LNCaP clone FGC (cell line): ENCODE results near the gene C1QTNF12.

Experiments used
- DNase-seq: peaks from one replicate; pipeline ENCODE4 v3.0.0-alpha.2; 2011; ENCODE audit warnings: low read depth
- H3K4me3 ChIP-seq: 2 replicates; pipeline ENCODE4 v1.5.1; 2011; ENCODE audit warnings: mild to moderate bottlenecking, low read depth, low read length, control low read depth
- TF ChIP-seq, protein P1 (sequence below): IDR thresholded peaks from 2 replicates; pipeline ENCODE4 v1.5.1; 2012; ENCODE audit warnings: mild to moderate bottlenecking; ENCODE audit not compliant: control insufficient read depth, insufficient read depth; ENCODE audit errors: extremely low read depth

C1QTNF12 gene, protein sequence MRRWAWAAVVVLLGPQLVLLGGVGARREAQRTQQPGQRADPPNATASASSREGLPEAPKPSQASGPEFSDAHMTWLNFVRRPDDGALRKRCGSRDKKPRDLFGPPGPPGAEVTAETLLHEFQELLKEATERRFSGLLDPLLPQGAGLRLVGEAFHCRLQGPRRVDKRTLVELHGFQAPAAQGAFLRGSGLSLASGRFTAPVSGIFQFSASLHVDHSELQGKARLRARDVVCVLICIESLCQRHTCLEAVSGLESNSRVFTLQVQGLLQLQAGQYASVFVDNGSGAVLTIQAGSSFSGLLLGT

GRCh38 chr1:1246577-1247340, at the start of gene C1QTNF12:
Gene C1QTNF12 (minus strand): TSS chr1:1246722. CDS start chr1:1246690, 32 bp downstream.
- no peak for DNase-seq
- TF ChIP-seq, protein P1, sequence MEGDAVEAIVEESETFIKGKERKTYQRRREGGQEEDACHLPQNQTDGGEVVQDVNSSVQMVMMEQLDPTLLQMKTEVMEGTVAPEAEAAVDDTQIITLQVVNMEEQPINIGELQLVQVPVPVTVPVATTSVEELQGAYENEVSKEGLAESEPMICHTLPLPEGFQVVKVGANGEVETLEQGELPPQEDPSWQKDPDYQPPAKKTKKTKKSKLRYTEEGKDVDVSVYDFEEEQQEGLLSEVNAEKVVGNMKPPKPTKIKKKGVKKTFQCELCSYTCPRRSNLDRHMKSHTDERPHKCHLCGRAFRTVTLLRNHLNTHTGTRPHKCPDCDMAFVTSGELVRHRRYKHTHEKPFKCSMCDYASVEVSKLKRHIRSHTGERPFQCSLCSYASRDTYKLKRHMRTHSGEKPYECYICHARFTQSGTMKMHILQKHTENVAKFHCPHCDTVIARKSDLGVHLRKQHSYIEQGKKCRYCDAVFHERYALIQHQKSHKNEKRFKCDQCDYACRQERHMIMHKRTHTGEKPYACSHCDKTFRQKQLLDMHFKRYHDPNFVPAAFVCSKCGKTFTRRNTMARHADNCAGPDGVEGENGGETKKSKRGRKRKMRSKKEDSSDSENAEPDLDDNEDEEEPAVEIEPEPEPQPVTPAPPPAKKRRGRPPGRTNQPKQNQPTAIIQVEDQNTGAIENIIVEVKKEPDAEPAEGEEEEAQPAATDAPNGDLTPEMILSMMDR: no peak

DNA sequence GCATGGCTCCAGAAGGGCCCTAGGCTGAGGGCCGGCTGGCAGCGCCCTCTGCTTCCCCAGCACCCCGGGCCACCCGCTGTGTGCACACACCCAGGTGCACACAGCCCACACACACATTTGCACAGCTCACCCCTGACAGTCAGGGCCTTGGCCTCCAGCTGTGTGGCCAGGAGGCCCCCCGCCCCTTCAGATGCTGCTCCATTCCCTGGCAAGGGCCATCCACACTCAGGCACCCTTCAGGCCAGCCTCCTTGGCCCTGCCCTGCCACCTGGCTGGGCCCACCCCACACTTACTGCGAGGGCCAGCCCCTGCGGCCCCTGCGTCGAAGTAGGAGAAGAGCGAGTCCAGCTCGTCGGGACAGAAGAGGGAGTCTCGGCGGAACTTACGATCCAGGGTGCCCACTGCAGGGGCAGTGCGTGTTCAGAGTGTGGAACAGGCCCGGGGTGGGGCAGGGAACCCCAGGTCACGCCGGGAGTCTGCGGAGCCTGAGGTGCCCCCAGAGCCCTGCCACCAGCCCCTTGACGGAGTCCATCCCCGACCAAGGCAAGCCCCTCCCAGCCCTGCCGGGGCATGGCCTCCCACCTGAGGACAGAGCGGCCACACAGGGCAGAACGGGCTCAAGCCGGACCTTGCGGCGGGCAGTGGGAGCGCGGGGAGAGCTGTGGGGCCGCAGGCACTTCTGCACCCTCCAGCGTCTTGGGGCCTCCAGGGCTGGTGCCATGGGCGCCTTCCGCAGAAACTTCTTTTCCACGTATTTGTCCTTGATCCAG, 48.8 kb upstream of the C1QTNF12 start:
- DNase-seq: no peak
- H3K4me3 ChIP-seq: no peak overlapping the region
- TF ChIP-seq, protein P1: no peak

More at GRCh38 chr1:1246577-1247340, at the start of gene C1QTNF12:
- H3K4me3 ChIP-seq: no peak within 1 kb of the TSS

GRCh38 chr1:1294250-1294890, 47.8 kb upstream of the C1QTNF12 start:
- DNase-seq: no peak
- TF ChIP-seq, protein P1: no peak
- no peak overlapping the region for H3K4me3 ChIP-seq

DNA sequence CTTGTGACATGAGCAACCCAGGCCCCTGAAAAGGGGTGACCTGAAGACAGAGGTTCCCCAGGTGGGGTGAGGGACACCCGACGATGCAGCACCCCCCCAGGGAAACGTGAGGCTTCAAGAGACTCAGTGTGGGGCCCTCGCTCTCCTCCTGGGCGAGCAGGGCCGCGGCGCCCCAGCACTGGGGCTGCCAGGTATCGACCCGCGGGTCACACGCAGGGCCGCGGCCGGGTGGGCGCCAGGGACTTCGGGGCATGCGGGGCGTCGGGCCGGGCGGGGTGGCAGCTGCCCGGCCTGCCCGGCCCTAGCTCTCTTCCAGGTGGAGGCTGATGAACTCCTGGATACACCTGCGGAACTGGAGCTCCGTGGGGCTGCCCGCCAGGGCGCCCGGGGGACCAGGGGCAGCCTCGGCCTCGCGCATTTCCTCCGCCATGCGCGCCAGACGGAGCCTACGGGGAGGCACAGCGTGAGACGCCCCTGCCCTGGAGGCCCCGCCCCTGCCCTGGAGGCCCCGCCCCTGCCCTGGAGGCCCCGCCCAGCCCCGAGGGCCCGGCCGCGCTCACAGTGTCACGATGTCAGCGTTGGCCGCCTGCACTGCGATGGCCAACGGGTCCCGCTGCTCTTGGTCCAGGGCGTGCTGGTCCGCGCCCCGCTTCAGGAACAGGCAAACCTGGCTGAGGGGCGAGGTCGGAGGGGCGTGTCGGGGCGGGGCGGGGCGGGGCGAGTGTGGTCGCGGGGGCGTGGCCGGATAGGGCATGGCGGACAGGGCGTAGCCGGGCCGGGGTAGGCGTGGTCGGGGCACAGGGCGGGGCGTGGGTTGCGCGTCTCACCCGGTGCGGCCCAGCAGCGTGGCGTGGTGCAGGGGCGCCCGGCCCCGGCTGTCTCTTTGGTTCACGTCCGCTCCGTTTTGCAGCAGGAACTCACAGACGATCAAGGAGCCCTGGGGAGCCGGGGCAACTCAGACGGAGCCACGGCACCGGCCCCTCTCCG, 47.0 kb upstream of the C1QTNF12 start:
- TF ChIP-seq, protein P1: no peak
- no peak overlapping the region for H3K4me3 ChIP-seq
- DNase-seq: no peak

- TF ChIP-seq, protein P1: no peak
- DNase-seq: no peak
- no peak overlapping the region for H3K4me3 ChIP-seq
These were observed 46.3 kb upstream of the C1QTNF12 start for GRCh38 chr1:1292851-1293250.

DNA sequence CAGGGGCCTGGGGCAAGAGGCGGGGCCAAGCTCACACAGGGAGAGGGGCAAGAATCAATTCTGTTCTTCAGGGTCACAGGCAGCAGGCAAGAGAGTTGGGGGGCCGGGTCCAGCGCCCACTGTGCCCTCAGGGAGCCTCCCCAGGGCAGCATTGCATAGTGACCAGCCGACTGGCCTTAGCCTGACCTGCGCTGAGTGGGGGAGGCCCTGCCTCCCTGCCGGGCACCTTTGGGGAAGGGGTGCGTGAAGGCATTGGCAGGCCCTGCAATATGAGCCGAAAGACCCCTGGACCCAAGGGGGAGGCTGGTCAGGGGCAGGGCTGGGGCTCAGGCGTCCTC, 45.9 kb upstream of the C1QTNF12 start:
- DNase-seq: no peak
- H3K4me3 ChIP-seq: no peak overlapping the region
- TF ChIP-seq, protein P1: no peak
